GM19467 (cell line): ENCODE data around the gene PRKG2.

Source experiments
- ATAC-seq: cut with Tn5 transposase; IDR thresholded peaks from one replicate; pipeline ENCODE4 v1.9.1; 2021; ENCODE audit warnings: mild to moderate bottlenecking, moderate library complexity; ENCODE audit not compliant: unreplicated experiment

Gene PRKG2

GRCh38 chr4:81217779-81218178 is 2.8 kb upstream of the PRKG2 start:
- no peak for ATAC-seq

- no peak for ATAC-seq
Measured at GRCh38 chr4:81215931-81216330, 909 bp upstream of the PRKG2 start.

- no peak for ATAC-seq
Measured at GRCh38 chr4:81214144-81214880, 710 bp downstream of the PRKG2 start.

GRCh38 chr4:81213671-81214070 is 1.4 kb downstream of the PRKG2 start:
- no peak for ATAC-seq

- no peak for ATAC-seq
Measured at GRCh38 chr4:81211956-81212355, 3.1 kb downstream of the PRKG2 start.

GRCh38 chr4:81207828-81208227 is 7.2 kb downstream of the PRKG2 start:
- no peak for ATAC-seq

GRCh38 chr4:81205302-81205701 is 9.7 kb downstream of the PRKG2 start:
- ATAC-seq = no peak

GRCh38 chr4:81204571-81204970 is 10.5 kb downstream of the PRKG2 start:
- no peak for ATAC-seq

- no peak for ATAC-seq
Measured at GRCh38 chr4:81199831-81200230, 15.2 kb downstream of the PRKG2 start.

GRCh38 chr4:81198609-81199008 is 16.4 kb downstream of the PRKG2 start:
- no peak for ATAC-seq

- no peak for ATAC-seq
Measured at GRCh38 chr4:81197864-81198524, 17.0 kb downstream of the PRKG2 start.

GRCh38 chr4:81196126-81196650 is 18.8 kb downstream of the PRKG2 start:
- no peak for ATAC-seq

GRCh38 chr4:81195475-81195874 is 19.5 kb downstream of the PRKG2 start:
- ATAC-seq = no peak

GRCh38 chr4:81194286-81194685 is 20.7 kb downstream of the PRKG2 start:
- ATAC-seq = no peak

- no peak for ATAC-seq
Measured at GRCh38 chr4:81180916-81181315, 34.1 kb downstream of the PRKG2 start.

- ATAC-seq = no peak
Measured at GRCh38 chr4:81179326-81179725, 35.7 kb downstream of the PRKG2 start.

- ATAC-seq = no peak
Measured at GRCh38 chr4:81173213-81173612, 41.8 kb downstream of the PRKG2 start.

GRCh38 chr4:81166458-81167160 is 48.4 kb downstream of the PRKG2 start:
- no peak for ATAC-seq

GRCh38 chr4:81165861-81166430 is 49.1 kb downstream of the PRKG2 start:
- ATAC-seq = no peak

GRCh38 chr4:81164623-81165416 is 50.2 kb downstream of the PRKG2 start:
- no peak for ATAC-seq

- ATAC-seq = no peak
Measured at GRCh38 chr4:81164126-81164525, 50.9 kb downstream of the PRKG2 start.
